Keratinocyte (primary cell): ENCODE results near the gene HIP1R. TPM values are rescaled to one million over a fixed set of nuclear protein-coding genes. Genes with fewer than 3 reads are reported as not detected.

Experiments used
- DNase-seq: peaks from one replicate; pipeline ENCODE4 v3.0.0-alpha.2; 2011; ENCODE audit warnings: low read depth, missing footprints, low spot score
- FAIRE-seq: peaks from 2 replicates; lab custom pipeline; 2011; peaks lifted over from hg19 to GRCh38; lab: Jason Lieb, UNC
- H2AFZ ChIP-seq: 2 replicates; pipeline ENCODE4 v1.6.0; 2012; ENCODE audit warnings: low read length, control low read depth, inconsistent platforms; ENCODE audit not compliant: control insufficient read depth
- H3K27ac ChIP-seq: 2 replicates; pipeline ENCODE4 v1.5.1; 2011; ENCODE audit warnings: low read length; ENCODE audit not compliant: control insufficient read depth, insufficient read depth
- H3K27me3 ChIP-seq: 3 replicates; pipeline ENCODE4 v1.6.0; 2011; ENCODE audit warnings: low read length; ENCODE audit not compliant: control insufficient read depth, insufficient read depth; ENCODE audit errors: extremely low read depth
- H3K36me3 ChIP-seq, 2 experiments: 2 replicates in 1 of 2; 3 replicates in 1 of 2; pipeline ENCODE4 v1.5.1; 2011; ENCODE audit warnings: low read length in 2 of 2, mild to moderate bottlenecking in 1 of 2; ENCODE audit not compliant: control insufficient read depth in 2 of 2, insufficient read depth in 2 of 2; ENCODE audit errors: extremely low read depth in 1 of 2
- H3K4me1 ChIP-seq: 3 replicates; pipeline ENCODE4 v1.5.1; 2011; ENCODE audit warnings: low read length; ENCODE audit not compliant: control insufficient read depth, insufficient read depth; ENCODE audit errors: extremely low read depth
- H3K4me2 ChIP-seq: 3 replicates; pipeline ENCODE4 v1.6.0; 2011; ENCODE audit warnings: low read depth, low read length; ENCODE audit not compliant: control insufficient read depth, insufficient read depth; ENCODE audit errors: extremely low read depth
- H3K4me3 ChIP-seq, 3 experiments: fragments of 200-600 bp in 1 of 3; sonication (generic) in 1 of 3; 2 replicates in 2 of 3; 3 replicates in 1 of 3; pipeline ENCODE4 v1.5.1; 2011 to 2016; ENCODE audit warnings: low read length in 3 of 3, mild to moderate bottlenecking in 3 of 3, control low read depth in 2 of 3, inconsistent platforms in 1 of 3, low read depth in 1 of 3, mixed read lengths in 1 of 3, mixed run types in 1 of 3, moderate library complexity in 1 of 3; ENCODE audit not compliant: control insufficient read depth in 2 of 3, insufficient read depth in 2 of 3; ENCODE audit errors: extremely low read depth in 1 of 3
- H3K79me2 ChIP-seq: 2 replicates; pipeline ENCODE4 v1.6.0; 2012; ENCODE audit warnings: low read length; ENCODE audit not compliant: control insufficient read depth, insufficient read depth
- H3K9ac ChIP-seq: 3 replicates; pipeline ENCODE4 v1.6.0; 2011; ENCODE audit warnings: low read length; ENCODE audit not compliant: control insufficient read depth, insufficient read depth; ENCODE audit errors: extremely low read depth
- H3K9me1 ChIP-seq: 3 replicates; pipeline ENCODE4 v1.6.0; 2011; ENCODE audit warnings: low read length; ENCODE audit not compliant: control insufficient read depth, insufficient read depth; ENCODE audit errors: extremely low read depth
- H3K9me3 ChIP-seq: 2 replicates; pipeline ENCODE4 v1.5.1; 2012; ENCODE audit warnings: low read depth, low read length; ENCODE audit not compliant: control insufficient read depth
- H4K20me1 ChIP-seq: 3 replicates; pipeline ENCODE4 v1.6.0; 2011; ENCODE audit warnings: low read length; ENCODE audit not compliant: control insufficient read depth, insufficient read depth; ENCODE audit errors: extremely low read depth
- EZH2 ChIP-seq: IDR thresholded peaks from one replicate; pipeline ENCODE4 v1.6.1; 2012; ENCODE audit warnings: inconsistent platforms, mild to moderate bottlenecking, low read length, moderate library complexity
- dilution Hi-C: fragments of 300-500 bp; cut with MboI; formaldehyde crosslinking; loops from one replicate; pipeline ENCODE4 v1.7.0; 2020; ENCODE audit warnings: low sequenced_read_pairs; ENCODE audit not compliant: extremely low pct_ligation_motif_present
- polyA plus RNA-seq, 5 experiments: library from polyadenylated mRNA; depleted of rRNA in 3 of 5; stranded (reverse) in 3 of 5; stranded (forward) in 1 of 5; unstranded in 1 of 5; fragments of >200 nt; gene quantifications; 1 replicate in 1 of 5; 2 replicates in 3 of 5; 3 replicates in 1 of 5; pipeline versions ENCODE4 v1.2.1 to v1.2.3, GENCODE V29; 2011 to 2012; ENCODE audit warnings: missing spikeins in 2 of 5, low read depth in 1 of 5, low replicate concordance in 1 of 5
- TF ChIP-seq, protein P1 (sequence below), 3 experiments: IDR thresholded peaks in 1 of 3; conservative IDR thresholded peaks in 1 of 3; optimal IDR thresholded peaks in 1 of 3; 2 replicates in 2 of 3; 3 replicates in 1 of 3; pipeline versions ENCODE3 to v1.5.1; 2011; ENCODE audit warnings: low read length in 3 of 3, mild to moderate bottlenecking in 3 of 3, moderate library complexity in 2 of 3, control low read depth in 1 of 3, inconsistent platforms in 1 of 3; ENCODE audit not compliant: insufficient read depth in 2 of 3; ENCODE audit errors: extremely low read depth in 1 of 3

The HIP1R gene
- polyA plus RNA-seq, 1 donor (not counting 4 experiments of a cell fraction or from before 2014, with no cell fraction given), result 23.0 TPM

DNA sequence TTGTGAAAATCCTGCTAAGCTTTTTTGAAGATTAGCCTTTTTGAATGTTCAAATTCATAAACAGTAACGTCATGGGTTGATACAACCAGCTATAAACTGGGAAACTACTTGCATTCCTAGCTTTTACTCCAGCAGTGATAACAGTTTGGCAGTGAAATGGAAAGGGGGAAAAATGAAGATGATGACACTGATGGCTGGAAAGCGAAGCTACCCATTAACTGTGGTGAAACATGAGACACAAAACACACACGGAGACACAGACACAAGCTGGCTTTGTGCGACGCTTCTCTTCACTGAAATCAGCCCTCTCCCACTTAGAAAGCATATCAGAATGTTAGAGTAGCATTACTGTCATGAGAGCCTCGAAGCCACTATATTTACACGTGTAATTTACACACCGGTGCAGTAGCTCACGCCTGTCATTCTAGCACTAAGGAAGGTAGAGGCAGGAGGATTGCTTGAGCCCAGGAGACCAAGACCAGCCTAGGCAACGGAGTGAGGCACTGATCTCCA lies 45.0 kb downstream of the HIP1R start:
- Histone ChIP-seq H3K27ac (no peak overlapping the region), H3K9me3 (no peaks in the 10 kb centered on the region), H3K4me3 (no peak overlapping the region), H3K4me1 (peaks cover 13% of the 10 kb centered on the region), H2AFZ (no peak overlapping the region), H3K36me3 (peaks cover 15 to 37% of the 10 kb centered on the region in 2 experiments), H3K27me3 (no peaks in the 10 kb centered on the region), H3K79me2 (peaks cover 100% of the 10 kb centered on the region), H3K9ac (no peak overlapping the region), H3K4me2 (no peak overlapping the region), H4K20me1 (peaks cover 30% of the 10 kb centered on the region), H3K9me1 (peaks cover 8% of the 10 kb centered on the region)
- TF ChIP-seq, protein P1, sequence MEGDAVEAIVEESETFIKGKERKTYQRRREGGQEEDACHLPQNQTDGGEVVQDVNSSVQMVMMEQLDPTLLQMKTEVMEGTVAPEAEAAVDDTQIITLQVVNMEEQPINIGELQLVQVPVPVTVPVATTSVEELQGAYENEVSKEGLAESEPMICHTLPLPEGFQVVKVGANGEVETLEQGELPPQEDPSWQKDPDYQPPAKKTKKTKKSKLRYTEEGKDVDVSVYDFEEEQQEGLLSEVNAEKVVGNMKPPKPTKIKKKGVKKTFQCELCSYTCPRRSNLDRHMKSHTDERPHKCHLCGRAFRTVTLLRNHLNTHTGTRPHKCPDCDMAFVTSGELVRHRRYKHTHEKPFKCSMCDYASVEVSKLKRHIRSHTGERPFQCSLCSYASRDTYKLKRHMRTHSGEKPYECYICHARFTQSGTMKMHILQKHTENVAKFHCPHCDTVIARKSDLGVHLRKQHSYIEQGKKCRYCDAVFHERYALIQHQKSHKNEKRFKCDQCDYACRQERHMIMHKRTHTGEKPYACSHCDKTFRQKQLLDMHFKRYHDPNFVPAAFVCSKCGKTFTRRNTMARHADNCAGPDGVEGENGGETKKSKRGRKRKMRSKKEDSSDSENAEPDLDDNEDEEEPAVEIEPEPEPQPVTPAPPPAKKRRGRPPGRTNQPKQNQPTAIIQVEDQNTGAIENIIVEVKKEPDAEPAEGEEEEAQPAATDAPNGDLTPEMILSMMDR (optimal IDR thresholded peaks at IDR 0.05 in 1 of 3, IDR thresholded peaks at IDR 0.05 in 1 of 3, conservative IDR thresholded peaks at IDR 0.05 in 1 of 3; ENCODE audit: extremely low read depth in 1 of 3, insufficient read depth in 2 of 3, low read length in 3 of 3), result no peak
- TF ChIP-seq EZH2, result no peak
- FAIRE-seq (no peak), DNase-seq (no peak)
- dilution Hi-C loops, result no loop called here

DNA sequence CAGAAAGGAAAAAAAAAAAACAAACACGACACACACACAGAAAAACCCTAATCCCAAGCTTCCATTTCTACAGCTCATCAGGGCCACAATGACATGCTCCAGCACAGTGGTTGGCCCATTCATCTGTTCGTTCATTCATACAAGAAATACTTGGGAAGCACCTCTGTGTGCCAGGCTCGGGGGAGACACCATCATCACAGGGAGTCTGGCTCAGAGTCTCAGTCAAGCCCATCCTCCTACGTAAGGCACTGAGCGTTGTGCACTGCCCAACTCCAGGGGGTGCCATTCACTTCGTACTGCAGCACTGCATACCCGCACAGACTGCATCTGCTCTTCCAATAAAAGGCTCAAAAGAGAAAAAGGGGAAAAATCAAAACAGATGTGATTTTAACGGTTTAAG lies 45.4 kb downstream of the HIP1R start:
- DNase-seq, result no peak
- Histone ChIP-seq H3K4me2 (no peak overlapping the region), H3K9me3 (no peaks in the 10 kb centered on the region), H2AFZ (no peak overlapping the region), H3K9ac (no peak overlapping the region), H3K9me1 (peaks cover 8% of the 10 kb centered on the region), H3K27me3 (no peaks in the 10 kb centered on the region), H3K4me3 (no peak overlapping the region), H4K20me1 (peaks cover 26% of the 10 kb centered on the region), H3K4me1 (peaks cover 14% of the 10 kb centered on the region), H3K36me3 (peaks cover 15 to 37% of the 10 kb centered on the region in 2 experiments), H3K79me2 (peaks cover 98% of the 10 kb centered on the region), H3K27ac (no peak overlapping the region)
- no peak for FAIRE-seq
- TF ChIP-seq, protein P1 (optimal IDR thresholded peaks at IDR 0.05 in 1 of 3, IDR thresholded peaks at IDR 0.05 in 1 of 3, conservative IDR thresholded peaks at IDR 0.05 in 1 of 3; ENCODE audit: extremely low read depth in 1 of 3, insufficient read depth in 2 of 3, low read length in 3 of 3), result peak; percentile 24 to 64 (median 51)
- no peak for TF ChIP-seq EZH2
- dilution Hi-C loops, result no loop called here
